ENCODE measurements around the gene TET3.
"Not testable (repeated sequence)": the region's sequence is repeated elsewhere in the genome, so short reads cannot be mapped to it uniquely, and the experiment has no call there.

Gene TET3

GRCh38 chr2:73937899-73938298 lies 46.8 kb upstream of the TET3 start:
- peaks cover 96% of the 10 kb centered on the region for H3K79me2 ChIP-seq (ENCODE audit: control insufficient read depth, low read length)
- H3K4me1 ChIP-seq (ENCODE audit: control insufficient read depth, low read length): peaks cover 15% of the 10 kb centered on the region
- H3K27ac ChIP-seq (ENCODE audit: low read depth, low read length): no peak overlapping the region
- no peaks in the 10 kb centered on the region for H3F3A ChIP-seq (ENCODE audit: control insufficient read depth, insufficient read depth)
- H4K20me1 ChIP-seq (ENCODE audit: control insufficient read depth, insufficient read depth, low read depth, low read length): peaks cover 24% of the 10 kb centered on the region
- no peaks in the 10 kb centered on the region for H3K9me3 ChIP-seq (ENCODE audit: control insufficient read depth, insufficient read depth, low read length)
- H3K4me2 ChIP-seq (ENCODE audit: low read length): no peak overlapping the region
- no peak overlapping the region for H3K4me3 ChIP-seq (ENCODE audit: low read length)
- TF ChIP-seq EZH2phosphoT487 (IDR thresholded peaks at IDR 0.05; ENCODE audit: borderline replicate concordance, low read length) (no peak), CTCF (IDR thresholded peaks at IDR 0.05; ENCODE audit: low read depth, low read length, poor library complexity, severe bottlenecking) (no peak)
- peaks cover 85% of the 10 kb centered on the region for H3K36me3 ChIP-seq (ENCODE audit: control insufficient read depth, low read length)
- H3K27me3 ChIP-seq (ENCODE audit: control insufficient read depth, low read length): no peaks in the 10 kb centered on the region
- no peaks in the 10 kb centered on the region for H3K9me2 ChIP-seq (replicated peaks; ENCODE audit: control insufficient read depth, low read length)

- peaks cover 15% of the 10 kb centered on the region for H3K4me1 ChIP-seq (ENCODE audit: control insufficient read depth, low read length)
- TF ChIP-seq EZH2phosphoT487 (IDR thresholded peaks at IDR 0.05; ENCODE audit: borderline replicate concordance, low read length): no peak
- no peak for TF ChIP-seq CTCF (IDR thresholded peaks at IDR 0.05; ENCODE audit: low read depth, low read length, poor library complexity, severe bottlenecking)
- peaks cover 96% of the 10 kb centered on the region for H3K79me2 ChIP-seq (ENCODE audit: control insufficient read depth, low read length)
- no peaks in the 10 kb centered on the region for H3K9me2 ChIP-seq (replicated peaks; ENCODE audit: control insufficient read depth, low read length)
- H3K27ac ChIP-seq (ENCODE audit: low read depth, low read length): no peak overlapping the region
- H3K4me3 ChIP-seq (ENCODE audit: low read length): no peak overlapping the region
- H3K36me3 ChIP-seq (ENCODE audit: control insufficient read depth, low read length): peaks cover 85% of the 10 kb centered on the region
- H3K4me2 ChIP-seq (ENCODE audit: low read length): no peak overlapping the region
- no peaks in the 10 kb centered on the region for H3F3A ChIP-seq (ENCODE audit: control insufficient read depth, insufficient read depth)
- peaks cover 24% of the 10 kb centered on the region for H4K20me1 ChIP-seq (ENCODE audit: control insufficient read depth, insufficient read depth, low read depth, low read length)
- H3K27me3 ChIP-seq (ENCODE audit: control insufficient read depth, low read length): no peaks in the 10 kb centered on the region
- no peaks in the 10 kb centered on the region for H3K9me3 ChIP-seq (ENCODE audit: control insufficient read depth, insufficient read depth, low read length)
These were observed 45.9 kb upstream of the TET3 start for GRCh38 chr2:73938718-73939352.

- Histone ChIP-seq H4K20me1 (ENCODE audit: control insufficient read depth, insufficient read depth, low read depth, low read length) (peaks cover 25% of the 10 kb centered on the region; the same call in 1 of the 2 replicates), H3K4me1 (ENCODE audit: control insufficient read depth, low read length) (peaks cover 15% of the 10 kb centered on the region), H3K4me3 (ENCODE audit: low read length) (no peak overlapping the region), H3K9me3 (ENCODE audit: control insufficient read depth, insufficient read depth, low read length) (no peaks in the 10 kb centered on the region), H3F3A (ENCODE audit: control insufficient read depth, insufficient read depth) (no peaks in the 10 kb centered on the region), H3K27ac (ENCODE audit: low read depth, low read length) (no peak overlapping the region), H3K9me2 (replicated peaks; ENCODE audit: control insufficient read depth, low read length) (no peaks in the 10 kb centered on the region), H3K36me3 (ENCODE audit: control insufficient read depth, low read length) (peaks cover 85% of the 10 kb centered on the region), H3K27me3 (ENCODE audit: control insufficient read depth, low read length) (no peaks in the 10 kb centered on the region), H3K4me2 (ENCODE audit: low read length) (no peak overlapping the region), H3K79me2 (ENCODE audit: control insufficient read depth, low read length) (peaks cover 96% of the 10 kb centered on the region)
- TF ChIP-seq EZH2phosphoT487 (IDR thresholded peaks at IDR 0.05; ENCODE audit: borderline replicate concordance, low read length) (no peak), CTCF (IDR thresholded peaks at IDR 0.05; ENCODE audit: low read depth, low read length, poor library complexity, severe bottlenecking) (no peak)
These were observed 45.3 kb upstream of the TET3 start for GRCh38 chr2:73939419-73939818.

- peaks cover 15% of the 10 kb centered on the region for H3K4me1 ChIP-seq (ENCODE audit: control insufficient read depth, low read length)
- H3K27ac ChIP-seq (ENCODE audit: low read depth, low read length); H3K4me3 ChIP-seq (ENCODE audit: low read length); H3K27me3 ChIP-seq (ENCODE audit: control insufficient read depth, low read length); H3K4me2 ChIP-seq (ENCODE audit: low read length); H3K9me3 ChIP-seq (ENCODE audit: control insufficient read depth, insufficient read depth, low read length); H3K9me2 ChIP-seq (replicated peaks; ENCODE audit: control insufficient read depth, low read length); H3F3A ChIP-seq (ENCODE audit: control insufficient read depth, insufficient read depth): not testable (repeated sequence)
- H4K20me1 ChIP-seq (ENCODE audit: control insufficient read depth, insufficient read depth, low read depth, low read length): peaks cover 29% of the 10 kb centered on the region; the same call in 1 of the 2 replicates
- H3K36me3 ChIP-seq (ENCODE audit: control insufficient read depth, low read length): peaks cover 88% of the 10 kb centered on the region
- H3K79me2 ChIP-seq (ENCODE audit: control insufficient read depth, low read length): peaks cover 97% of the 10 kb centered on the region
These were observed 44.6 kb upstream of the TET3 start for GRCh38 chr2:73940066-73940465.
